NOMO-1 treated with dmso at 0.1 percent for 144 hours (cell line): ENCODE results near the gene ADAM11.

Experiments used
- DNase-seq: peaks from one replicate; lab custom pipeline; 2025; ENCODE audit not compliant: unreplicated experiment; lab: John Stamatoyannopoulos, UW

The ADAM11 gene

DNA sequence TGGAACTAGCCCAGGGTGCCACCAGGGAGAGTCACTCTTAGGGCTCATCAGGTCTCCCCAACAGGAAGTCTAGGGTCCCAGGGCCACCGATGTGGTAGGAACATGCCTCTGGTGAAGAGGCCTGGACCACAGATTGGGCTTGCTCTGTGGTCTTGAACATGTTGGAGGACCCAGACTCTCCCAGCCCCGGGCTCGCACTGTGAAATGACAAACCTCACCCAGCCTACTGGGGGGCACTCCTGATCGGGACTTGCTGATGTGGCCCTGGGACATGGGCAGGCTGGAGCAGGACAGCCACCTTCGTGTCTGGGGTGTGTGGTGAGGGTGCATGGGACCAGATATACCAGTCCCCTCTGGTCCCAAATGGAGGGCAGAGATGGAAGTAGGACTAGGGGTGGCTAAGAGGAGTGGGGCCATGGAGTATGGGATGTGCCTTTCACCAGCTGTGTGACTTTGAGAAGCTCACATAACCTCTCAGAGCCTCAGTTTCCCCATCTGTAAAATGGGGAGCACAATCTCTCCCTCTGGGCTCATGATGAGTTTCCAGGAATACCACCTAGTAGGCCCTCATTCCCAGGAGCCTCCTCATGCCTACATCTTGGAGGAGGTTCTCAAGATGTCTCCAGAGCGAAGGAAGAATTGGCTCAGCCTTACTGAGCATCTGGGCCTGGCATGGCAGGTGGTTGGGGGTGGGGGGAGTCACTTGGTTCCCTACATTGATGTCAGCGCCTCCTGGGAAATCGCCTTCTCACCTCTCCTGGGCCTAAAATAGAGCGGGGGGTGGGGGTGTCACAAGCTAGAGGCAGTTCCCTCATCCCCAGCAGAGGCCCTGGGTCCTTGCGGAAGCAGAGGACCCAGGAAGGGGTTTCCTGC is 1.5 kb upstream of the ADAM11 start:
- no peak for DNase-seq

DNA sequence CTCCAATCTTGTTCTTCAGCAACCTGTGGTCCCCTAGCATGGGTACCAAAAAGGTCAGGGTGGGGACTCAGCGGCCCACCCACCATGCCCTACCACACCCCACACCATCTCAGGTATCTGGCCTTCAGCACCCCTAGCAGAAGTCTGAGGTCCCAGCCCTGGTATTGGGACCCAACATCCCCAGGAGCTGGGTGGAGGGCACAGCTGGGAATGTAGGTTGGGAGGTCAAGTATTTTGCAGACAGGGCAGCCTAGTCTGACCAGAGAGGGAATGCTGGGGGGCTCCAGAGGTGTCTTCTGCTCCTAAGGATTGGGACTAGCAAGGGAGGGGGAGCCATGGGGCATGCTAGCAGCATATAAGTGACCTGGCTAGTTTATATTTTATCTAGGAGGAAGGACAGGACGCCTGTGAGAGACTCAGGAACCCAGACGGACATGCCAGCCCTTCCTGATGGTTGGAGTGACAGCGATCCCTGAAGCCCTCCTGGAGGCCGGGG is 822 bp upstream of the ADAM11 start:
- DNase-seq = no peak

DNA sequence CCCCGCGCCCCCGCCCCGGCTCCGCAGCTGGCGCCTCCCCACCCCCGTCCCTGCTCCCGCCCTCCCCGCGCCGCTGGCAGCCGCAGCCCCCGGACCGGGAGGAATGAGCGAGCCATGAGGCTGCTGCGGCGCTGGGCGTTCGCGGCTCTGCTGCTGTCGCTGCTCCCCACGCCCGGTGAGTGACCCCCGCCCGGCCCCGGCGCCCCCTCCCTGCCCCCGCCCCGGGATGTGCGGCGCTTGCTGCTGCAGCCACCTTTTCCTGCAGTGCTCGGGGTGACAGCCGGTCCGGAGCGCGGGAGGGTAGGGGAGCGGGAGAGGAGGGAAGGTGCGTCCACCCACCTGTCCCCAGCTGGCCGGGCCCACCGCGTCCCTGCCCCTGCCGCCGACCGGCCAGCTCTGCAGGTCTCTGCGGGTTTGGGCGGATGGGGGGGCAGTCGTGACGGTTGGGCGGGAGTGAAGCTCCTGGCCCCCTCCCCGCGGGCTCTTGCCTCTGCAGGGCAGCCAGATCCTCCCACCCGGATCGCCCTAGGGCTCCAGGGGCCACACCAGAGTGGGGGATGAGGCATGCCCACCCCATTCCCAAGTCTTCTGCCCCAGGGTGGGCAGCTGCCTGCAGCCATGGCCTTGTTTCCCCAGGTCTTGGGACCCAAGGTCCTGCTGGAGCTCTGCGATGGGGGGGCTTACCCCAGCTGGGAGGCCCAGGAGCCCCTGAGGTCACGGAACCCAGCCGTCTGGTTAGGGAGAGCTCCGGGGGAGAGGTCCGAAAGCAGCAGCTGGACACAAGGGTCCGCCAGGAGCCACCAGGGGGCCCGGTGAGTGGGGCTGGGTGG is 513 bp downstream of the ADAM11 start:
- no peak for DNase-seq

DNA sequence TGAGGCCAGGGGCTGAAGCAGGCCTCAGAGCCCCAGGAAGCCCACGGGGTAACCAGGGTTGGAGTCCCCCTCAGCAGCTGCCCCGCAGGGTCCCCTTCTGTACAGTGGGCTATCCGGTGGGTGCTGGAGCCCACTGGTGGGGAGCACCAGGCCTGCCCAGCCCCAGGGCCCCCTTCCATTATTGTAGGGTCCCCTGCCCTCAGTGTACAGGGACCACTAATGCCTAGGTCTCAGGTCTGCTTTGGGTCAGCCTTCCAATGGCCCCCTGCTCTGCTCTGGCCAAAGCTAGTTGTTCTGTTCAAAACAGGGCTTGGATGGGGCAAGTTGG is 1.1 kb downstream of the ADAM11 start:
- DNase-seq = no peak

DNA sequence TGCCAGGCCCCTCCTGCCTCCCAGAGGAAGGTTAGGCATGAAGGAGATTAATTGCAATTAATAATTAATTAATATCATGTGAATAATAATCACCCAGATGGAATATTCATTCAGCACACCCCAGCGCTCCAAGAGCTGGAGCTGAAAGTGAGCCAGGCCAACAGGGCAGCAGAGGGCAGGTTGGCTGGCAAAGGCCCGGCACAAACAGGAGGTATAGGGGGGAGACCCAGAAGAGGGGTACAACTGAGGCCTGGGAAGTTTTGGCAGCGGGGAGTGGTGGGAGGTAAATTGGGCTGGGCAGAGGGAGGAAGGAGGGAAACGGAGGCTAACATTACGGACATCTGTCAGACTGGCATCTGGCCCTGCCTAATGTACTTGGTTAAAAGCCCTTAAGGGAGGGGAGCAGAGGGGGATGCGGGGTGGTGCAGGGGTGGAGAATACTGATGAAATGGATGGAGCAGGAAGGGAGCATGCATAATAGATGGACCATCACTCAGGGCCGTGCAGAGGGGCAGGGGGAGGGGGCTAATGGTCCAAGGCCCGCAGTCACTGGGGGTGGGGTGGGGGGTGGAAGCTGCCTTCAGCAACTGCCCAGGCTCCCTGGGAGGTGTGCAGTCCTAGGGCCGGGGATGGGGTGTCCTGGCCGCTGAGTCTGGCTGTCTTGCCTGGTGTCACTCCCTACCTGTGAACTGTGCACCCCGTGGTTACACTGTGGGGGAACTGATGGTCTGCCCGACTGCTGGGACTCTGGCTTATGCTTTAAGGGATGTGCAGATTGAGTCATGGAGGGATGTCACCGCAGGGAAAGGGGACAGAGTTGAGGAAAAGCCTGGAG is 1.9 kb downstream of the ADAM11 start:
- no peak for DNase-seq

DNA sequence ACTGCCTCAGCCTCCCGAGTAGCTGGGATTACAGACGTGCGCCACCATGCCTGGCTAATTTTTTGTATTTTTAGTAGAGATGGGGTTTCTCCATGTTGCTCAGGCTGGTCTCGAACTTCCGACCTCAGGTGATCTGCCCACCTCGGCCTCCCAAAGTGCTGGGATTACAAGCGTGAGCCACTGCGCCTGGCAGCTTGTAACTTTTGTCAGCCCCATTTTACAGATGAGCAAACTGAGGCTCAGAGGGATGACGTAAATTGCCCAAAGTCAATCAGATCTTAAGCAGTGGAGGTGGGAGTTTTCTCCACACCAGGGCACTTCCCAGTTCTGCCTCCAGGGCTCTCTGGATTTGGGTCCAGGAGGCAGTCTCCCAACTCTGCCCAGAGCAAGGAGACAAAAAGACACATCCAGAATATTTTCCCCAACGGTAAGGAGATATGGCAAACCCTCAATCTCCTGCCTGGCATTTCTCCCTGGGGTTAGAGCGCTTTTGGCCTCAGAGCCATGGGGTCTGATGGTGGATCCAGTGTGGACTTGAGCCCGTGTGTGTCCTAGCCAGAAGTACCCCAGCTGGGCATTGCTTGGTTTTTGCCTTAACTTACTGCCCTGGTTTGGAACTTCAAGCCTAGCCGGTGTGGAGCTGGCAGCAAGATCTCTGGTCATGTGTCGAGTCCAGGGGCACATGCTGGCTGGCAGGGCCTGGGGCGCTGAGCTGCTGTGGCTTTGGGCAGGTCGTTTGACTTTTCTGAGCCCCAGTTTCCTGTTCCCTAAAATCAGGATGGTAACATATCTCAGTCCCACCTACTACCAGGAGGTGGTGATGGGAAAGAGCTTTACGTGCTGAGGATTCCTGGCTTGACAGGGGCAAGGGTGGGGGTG is 3.4 kb downstream of the ADAM11 start:
- DNase-seq = no peak

DNA sequence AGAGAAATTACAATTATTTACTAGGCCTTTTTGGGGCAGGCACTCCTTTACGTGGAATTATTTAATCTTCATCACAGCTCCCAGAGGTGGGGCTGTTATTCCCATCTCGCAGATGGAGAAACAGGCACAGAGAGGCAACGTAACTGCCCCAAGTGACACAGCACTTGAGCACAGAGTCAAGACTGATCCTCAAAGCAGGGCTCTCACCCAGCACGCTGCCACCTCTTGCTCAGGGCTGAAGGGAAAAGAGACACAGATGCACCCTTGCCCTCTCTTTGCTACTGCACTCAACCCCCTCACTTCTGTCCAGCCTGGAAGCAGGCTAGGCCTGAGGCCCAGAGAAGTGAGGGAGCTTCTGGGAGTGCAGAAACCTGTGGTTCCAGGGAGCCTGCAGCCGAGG is 4.4 kb downstream of the ADAM11 start:
- no peak for DNase-seq

DNA sequence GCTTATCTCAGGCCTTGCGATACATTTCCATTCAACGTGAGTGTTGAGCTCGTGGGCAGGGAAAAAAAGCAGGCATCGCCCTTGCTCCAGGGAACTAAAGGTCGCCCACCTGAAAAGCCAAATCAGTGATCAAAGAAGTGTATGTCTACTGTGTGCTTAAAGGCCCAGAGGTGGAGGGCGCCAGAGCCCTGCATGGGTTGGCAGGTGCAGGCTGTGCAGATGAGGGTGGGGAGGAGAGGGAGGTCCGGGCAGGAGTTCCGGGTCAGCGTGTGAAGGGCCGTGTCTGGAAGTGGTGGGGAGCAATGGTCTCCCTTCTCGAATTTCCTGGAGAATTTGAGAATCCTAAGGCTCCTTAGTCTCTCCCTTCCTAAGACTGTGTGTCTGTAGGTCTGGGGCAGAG is 7.2 kb downstream of the ADAM11 start:
- no peak for DNase-seq

DNA sequence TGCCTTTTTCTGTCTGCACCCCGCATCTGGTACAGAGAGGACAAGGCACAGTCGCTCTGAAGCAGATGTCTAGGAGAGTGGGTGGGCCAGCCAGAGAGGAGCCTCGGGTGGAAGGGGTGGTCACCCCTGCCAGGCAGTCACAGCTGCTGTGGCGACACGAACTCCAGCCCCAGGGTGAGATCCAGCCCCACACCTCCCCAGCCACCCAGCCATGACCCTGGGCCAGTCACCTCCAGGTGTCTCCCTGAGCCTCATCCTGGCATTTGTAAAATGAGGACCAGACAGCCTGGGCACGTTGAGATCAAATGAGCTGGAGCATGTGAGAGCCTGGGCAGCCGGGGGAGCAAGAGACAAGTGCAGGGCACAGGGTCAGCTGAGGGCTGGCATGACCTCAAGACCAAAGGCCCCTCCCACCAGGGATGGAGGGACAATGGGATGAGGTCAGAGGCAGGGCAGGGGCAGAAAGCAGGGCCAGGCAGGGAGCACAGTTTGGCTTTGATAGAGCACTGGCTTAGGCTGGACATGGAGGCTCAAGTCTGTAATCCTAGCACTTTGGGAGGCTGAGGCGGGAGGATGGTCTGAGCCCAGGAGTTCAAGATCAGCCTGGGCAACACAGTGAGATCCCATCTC is 7.7 kb downstream of the ADAM11 start:
- DNase-seq = no peak

DNA sequence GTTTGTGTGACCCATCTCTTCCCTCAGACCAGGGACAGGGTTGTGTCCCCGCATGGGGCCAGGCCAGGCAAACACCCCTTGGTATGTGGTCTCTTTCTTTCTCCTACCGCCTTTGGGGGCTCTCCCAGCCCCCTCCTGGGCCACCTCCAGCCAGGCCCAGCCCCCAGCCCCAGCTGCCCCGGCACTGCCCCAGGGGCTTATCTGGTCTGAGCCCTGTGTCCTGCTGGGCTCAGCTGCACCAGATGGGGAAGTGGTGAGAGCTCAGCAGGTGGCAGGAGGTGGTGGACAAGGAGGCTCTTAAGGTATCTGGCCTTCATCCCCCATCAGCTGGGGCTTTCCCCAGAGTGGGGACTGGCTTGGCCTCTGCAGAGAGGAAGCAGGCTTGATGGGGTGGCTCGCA is 8.7 kb downstream of the ADAM11 start:
- DNase-seq = no peak

DNA sequence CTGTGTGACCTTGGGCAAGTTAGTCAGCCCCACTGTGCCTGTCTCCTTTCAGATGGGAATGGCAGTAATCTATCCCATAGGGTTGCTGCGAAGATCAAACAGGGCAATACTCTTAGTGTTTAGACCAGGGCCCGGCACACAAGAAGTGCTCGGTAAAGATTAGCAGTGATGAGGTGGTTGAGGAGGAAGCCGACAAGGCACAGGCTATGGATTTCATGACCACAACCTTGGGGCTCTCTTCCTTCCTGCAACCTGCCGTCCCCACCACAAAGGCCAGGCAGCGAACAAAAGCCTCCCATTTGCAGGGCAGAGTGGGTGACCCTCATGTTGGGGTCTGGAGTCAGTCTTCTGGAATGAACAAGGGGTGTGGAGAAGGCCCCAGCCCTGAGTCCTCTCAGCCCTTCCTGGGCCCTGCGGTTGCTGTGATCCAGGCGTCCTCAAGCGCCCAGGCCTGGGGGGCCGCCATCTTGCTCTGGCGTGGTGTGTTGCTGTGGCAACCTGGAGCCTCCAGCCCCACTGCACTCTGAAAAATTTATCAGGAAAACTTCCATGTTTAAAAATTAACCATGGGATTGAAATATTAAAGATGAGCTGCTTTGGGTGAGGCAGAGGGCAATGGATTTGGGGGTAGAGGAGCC is 9.8 kb downstream of the ADAM11 start:
- no peak for DNase-seq

DNA sequence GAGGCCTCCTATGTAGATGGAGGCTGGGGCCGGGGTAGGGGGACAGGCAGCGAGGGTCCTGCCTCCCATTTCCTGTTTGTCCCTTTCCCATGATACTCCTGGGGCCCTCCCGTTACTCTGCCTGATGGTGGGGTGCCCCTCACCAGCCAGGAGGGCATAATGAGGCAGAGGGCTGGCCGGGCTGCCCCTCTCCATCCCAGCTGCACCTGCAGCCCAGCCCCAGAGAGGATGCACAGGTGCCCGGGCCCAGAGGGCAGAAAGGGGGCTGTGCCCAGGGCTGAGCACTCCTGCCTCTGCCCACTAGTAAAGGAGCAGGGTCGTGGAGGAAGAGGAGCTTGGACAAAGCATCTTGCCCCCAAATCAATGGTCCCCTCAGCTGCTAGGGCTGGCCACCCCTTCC is 10.4 kb downstream of the ADAM11 start:
- DNase-seq = no peak

DNA sequence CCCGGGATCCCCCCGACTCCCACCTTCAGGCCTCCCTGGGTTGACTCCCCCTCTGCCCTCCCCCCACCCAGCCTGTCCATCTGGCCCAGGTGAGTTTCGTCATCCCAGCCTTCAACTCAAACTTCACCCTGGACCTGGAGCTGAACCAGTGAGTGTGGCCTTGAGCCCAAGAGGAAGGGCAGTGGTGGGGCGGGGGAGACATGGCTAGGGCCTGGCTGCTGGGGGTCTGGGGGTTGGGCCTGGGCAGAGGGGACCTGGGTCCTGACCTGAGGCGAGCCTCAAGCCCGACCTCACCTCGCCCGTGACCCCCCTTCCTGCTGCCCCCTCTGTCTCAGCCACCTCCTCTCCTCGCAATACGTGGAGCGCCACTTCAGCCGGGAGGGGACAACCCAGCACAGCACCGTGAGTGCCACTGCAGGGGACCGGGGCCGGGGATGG is 10.9 kb downstream of the ADAM11 start:
- no peak for DNase-seq

DNA sequence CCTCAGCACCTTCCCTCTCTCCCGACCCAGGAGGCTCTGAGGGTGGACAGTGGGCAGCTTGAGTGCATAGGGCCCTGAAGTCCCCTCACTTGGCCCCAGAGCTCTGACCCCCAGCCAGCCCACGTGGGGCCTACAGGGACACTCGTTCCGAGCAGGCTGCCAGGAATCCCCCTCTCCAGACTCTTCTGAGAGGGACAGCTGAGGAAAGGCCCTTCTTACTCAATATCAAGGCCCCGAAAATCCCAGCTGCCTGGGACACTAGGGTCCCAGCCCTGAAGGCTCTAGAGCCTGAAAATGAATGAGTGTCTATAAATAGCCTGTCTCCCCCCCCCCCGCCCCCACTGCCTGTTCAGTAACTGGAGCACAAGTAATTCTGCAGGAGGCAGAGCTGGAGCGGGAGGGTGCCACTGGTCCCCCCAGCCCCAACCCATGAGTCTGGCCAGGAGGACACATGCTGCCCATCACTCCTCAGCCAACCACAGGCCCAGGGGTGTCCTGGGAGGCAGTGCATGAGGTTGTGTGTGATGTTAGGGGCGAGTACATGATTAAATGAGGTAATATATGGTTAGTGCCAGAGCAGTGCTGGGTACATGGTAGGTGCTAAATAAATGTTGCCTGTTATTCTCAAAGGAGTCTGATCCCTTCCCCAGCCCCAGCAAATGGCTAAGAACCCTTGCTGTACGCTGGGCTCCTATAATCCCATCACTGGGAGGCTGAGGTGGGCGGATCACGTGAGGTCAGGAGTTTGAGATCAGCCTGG is 11.6 kb downstream of the ADAM11 start:
- no peak for DNase-seq

DNA sequence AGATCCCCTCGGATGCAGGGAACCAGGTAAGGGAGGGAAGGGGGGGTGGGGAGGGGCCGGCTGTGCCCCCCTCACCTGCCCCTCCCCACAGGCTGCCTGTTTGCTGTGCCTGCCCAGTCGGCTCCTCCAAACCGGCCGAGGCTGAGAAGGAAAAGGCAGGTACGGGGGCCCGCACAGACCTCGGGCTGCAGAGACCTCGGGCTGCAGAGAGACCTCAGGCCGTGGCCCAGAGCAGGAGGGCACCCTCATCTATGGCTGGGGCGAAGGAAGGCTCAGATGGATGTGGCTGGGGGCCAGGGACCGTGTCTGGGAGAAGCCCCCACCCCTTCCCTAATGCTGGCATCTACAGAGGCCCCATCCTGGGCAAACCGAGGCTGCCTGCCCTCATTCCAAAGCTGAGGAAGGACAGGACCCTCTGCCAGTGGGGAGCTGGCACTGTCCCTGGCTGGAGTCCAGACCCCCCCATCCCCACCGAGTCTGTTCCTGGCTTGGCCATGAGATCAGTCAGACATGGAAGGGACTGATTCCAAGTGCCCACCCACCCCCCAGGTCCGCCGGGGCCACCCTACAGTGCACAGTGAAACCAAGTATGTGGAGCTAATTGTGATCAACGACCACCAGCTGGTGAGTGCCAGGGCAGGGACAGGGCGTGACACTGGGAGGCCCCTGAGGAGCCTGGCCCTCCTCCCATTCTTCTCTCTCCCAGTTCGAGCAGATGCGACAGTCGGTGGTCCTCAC is 13.7 kb downstream of the ADAM11 start:
- no peak for DNase-seq

DNA sequence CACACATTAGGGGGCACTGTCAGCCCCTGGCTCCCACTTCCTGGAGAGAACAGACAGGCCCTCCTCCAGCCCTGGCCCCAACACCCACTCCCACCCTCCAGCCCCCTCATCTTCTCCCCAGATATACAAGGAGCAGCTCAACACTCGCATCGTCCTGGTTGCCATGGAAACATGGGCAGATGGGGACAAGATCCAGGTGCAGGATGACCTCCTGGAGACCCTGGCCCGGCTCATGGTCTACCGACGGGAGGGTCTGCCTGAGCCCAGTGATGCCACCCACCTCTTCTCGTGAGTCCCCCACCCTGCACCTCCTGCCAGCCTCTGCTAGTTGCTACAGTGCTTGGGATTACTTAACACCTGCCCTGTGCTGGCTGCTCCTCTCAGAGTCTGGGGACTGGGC is 14.4 kb downstream of the ADAM11 start:
- DNase-seq = no peak

DNA sequence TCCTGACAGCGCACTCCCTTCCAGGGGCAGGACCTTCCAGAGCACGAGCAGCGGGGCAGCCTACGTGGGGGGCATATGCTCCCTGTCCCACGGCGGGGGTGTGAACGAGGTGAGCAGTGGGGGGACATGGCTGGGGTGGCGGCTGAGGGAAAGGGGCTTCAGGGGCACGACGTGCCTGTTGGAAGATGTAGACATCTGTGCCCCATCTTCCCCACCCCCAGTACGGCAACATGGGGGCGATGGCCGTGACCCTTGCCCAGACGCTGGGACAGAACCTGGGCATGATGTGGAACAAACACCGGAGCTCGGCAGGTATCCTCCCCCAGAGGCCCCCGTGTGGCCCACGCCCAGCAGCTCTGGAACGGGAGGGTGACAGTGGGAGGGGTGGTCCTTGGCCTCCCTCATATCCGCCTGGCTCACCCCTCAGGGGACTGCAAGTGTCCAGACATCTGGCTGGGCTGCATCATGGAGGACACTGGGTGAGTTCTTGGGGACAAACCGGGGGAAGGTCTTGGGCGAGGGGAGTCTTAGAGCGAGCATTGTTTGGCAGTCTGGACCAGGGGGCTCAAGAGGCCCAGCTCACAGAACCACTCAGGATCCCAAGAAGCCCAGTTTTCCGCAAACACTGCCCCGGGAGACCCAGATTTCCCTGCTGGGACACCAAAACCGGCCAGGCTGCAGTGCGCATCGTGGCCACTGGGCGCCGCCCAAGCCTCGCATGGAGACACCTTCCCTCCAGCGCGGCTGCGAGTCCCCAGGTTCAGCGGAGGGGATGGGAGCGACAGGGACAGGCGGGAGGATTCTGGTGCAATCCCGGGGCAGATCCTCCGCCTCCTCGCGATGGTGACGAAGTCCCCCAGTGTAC is 15.7 kb downstream of the ADAM11 start:
- DNase-seq = peak; percentile 48
